GM21381 (cell line): ENCODE results near the gene REL.
A peak's percentile ranks its signal among the peaks of the same experiment; 100 is the strongest.
"Not testable (repeated sequence)": the region's sequence is repeated elsewhere in the genome, so short reads cannot be mapped to it uniquely, and the experiment has no call there.

Experiments used
- ATAC-seq: cut with Tn5 transposase; IDR thresholded peaks from one replicate; pipeline ENCODE4 v1.9.1; 2021; ENCODE audit warnings: mild to moderate bottlenecking, moderate library complexity; ENCODE audit not compliant: unreplicated experiment

REL gene

GRCh38 chr2:60906395-60906794, 25.0 kb downstream of the REL start:
- no peak for ATAC-seq

- no peak for ATAC-seq
Observed at GRCh38 chr2:60907329-60907728, 26.0 kb downstream of the REL start.

GRCh38 chr2:60925994-60926740, 44.8 kb downstream of the REL start:
- ATAC-seq: no peak

GRCh38 chr2:60926741-60927552, 45.6 kb downstream of the REL start:
- ATAC-seq: no peak

- ATAC-seq: not testable (repeated sequence)
Observed at GRCh38 chr2:60932061-60932460, 50.7 kb downstream of the REL start.

- ATAC-seq: no peak
Observed at GRCh38 chr2:60932954-60933353, 51.6 kb downstream of the REL start.

GRCh38 chr2:60934165-60934722, 52.9 kb downstream of the REL start:
- ATAC-seq: no peak

GRCh38 chr2:60936757-60937156, 55.4 kb downstream of the REL start:
- no peak for ATAC-seq

- ATAC-seq: no peak
Observed at GRCh38 chr2:60938301-60938700, 56.9 kb downstream of the REL start.

- no peak for ATAC-seq
Observed at GRCh38 chr2:60939622-60940021, 58.2 kb downstream of the REL start.

GRCh38 chr2:60945341-60945740, 64.0 kb downstream of the REL start:
- no peak for ATAC-seq

- ATAC-seq: no peak
Observed at GRCh38 chr2:60947056-60947455, 65.7 kb downstream of the REL start.

GRCh38 chr2:60948161-60948560, 66.8 kb downstream of the REL start:
- ATAC-seq: no peak

GRCh38 chr2:60948926-60949579, 67.7 kb downstream of the REL start:
- no peak for ATAC-seq

- ATAC-seq: peak; percentile 79
Observed at GRCh38 chr2:60954139-60954538, 72.8 kb downstream of the REL start.

- ATAC-seq: no peak
Observed at GRCh38 chr2:60957224-60957623, 75.8 kb downstream of the REL start.

- ATAC-seq: no peak
Observed at GRCh38 chr2:60957643-60958042, 76.3 kb downstream of the REL start.

GRCh38 chr2:60958361-60958760, 77.0 kb downstream of the REL start:
- ATAC-seq: no peak

GRCh38 chr2:60958800-60959199, 77.4 kb downstream of the REL start:
- no peak for ATAC-seq

- no peak for ATAC-seq
Observed at GRCh38 chr2:60959501-60959900, 78.1 kb downstream of the REL start.

GRCh38 chr2:60960706-60961105, 79.3 kb downstream of the REL start:
- no peak for ATAC-seq
